ENCODE measurements around the gene ZNF385D.
"Not testable (repeated sequence)": the region's sequence is repeated elsewhere in the genome, so short reads cannot be mapped to it uniquely, and the experiment has no call there.

DNA sequence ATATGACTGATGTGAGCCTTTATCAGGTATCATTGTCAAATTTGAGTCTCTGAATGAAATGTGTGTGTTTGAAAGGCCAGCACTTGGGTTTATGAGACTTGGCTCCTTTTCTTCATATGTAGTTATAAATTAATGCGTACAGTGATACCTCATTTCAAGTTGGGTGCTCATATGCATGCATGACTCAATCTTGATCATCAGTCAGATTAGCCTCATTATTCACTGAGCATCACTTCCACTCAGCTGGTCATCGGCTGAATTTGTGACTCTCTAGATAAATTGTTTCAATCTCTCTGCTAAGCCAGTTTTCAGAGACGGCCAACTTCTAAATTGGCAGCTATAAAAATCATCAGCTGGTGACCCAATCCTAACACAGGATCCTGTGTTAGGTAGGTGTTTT is 260.3 kb downstream of the ZNF385D start:
- TF ChIP-seq YY1 (IDR thresholded peaks at IDR 0.05; ENCODE audit: insufficient read depth, insufficient read length); ZNF274 (IDR thresholded peaks at IDR 0.05; ENCODE audit: low read depth, low read length); SUZ12 (IDR thresholded peaks at IDR 0.05; ENCODE audit: extremely low read depth, insufficient read depth, insufficient read length): not testable (repeated sequence)
